BLaER1 (cell line): ENCODE results near the gene COL18A1.

Source experiments
- H3K27ac ChIP-seq: shearing (Covaris generic); formaldehyde crosslinking; 2 replicates; pipeline ENCODE4 v1.8.1; 2022
- H3K27me3 ChIP-seq: shearing (Covaris generic); formaldehyde crosslinking; 2 replicates; pipeline ENCODE4 v1.8.1; 2022
- H3K36me3 ChIP-seq: shearing (Covaris generic); formaldehyde crosslinking; 2 replicates; pipeline ENCODE4 v1.8.1; 2022
- H3K4me1 ChIP-seq: shearing (Covaris generic); formaldehyde crosslinking; 2 replicates; pipeline ENCODE4 v1.8.1; 2022
- H3K4me2 ChIP-seq: shearing (Covaris generic); formaldehyde crosslinking; 2 replicates; pipeline ENCODE4 v1.8.1; 2022
- H3K4me3 ChIP-seq: shearing (Covaris generic); formaldehyde crosslinking; 2 replicates; pipeline ENCODE4 v1.8.1; 2022
- H3K9ac ChIP-seq: shearing (Covaris generic); formaldehyde crosslinking; 2 replicates; pipeline ENCODE4 v1.8.1; 2022
- H3K9me3 ChIP-seq: shearing (Covaris generic); formaldehyde crosslinking; 2 replicates; pipeline ENCODE4 v1.8.1; 2022
- H4K20me1 ChIP-seq: shearing (Covaris generic); formaldehyde crosslinking; 2 replicates; pipeline ENCODE4 v1.8.1; 2022
- Cebpa-rat ChIP-seq: shearing (Covaris generic); IDR thresholded peaks from 2 replicates; pipeline ENCODE4 v1.8.1; 2022

Gene COL18A1

DNA sequence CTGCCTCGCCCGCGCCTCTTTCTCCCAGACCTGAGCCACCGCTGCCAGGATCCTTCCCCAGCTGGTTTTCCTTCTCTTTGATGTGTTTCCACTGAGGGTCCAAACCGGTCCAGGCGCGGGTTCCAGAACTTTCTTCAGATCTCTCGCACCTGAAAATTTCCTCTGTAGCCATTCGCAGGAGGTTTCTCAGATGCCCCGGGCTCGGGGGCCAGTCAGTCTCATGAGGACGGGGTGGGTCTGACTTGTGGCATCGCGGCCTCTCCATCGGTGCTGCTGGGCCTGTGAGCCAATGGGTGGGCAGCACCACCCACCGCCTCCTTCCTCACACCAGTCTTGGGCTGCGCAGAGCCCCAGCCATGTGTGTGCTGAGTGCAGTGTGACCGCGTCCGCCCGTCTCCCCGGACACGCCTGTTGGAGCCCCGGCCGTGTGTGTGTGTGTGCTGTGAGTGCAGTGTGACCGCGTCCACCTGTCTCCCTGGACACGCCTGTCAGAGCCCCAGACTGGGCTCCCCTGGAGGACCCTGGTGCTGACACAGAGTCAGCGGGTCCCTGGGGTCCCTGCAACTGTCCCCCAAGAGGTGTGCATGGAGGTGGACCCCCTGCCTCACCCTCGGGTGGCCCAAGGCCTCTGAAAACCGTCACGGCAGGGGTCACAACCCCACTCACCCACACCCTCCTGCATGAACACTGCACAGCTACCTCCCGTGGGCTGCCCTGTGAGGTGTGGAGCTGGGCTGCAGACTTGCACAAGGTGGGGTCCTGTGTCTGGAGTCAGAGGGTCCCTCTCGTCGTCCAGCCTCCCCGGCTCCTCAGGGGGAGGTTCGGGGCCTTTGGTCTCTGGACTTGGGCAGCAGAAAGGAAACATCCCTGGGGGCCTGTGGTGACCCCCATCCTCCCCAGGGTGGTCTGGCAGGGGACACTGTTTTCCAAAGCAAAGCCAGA, 20.2 kb downstream of the COL18A1 start:
- Histone ChIP-seq H3K4me1 (peaks cover 15% of the 10 kb centered on the region), H3K27ac (no peak overlapping the region)

DNA sequence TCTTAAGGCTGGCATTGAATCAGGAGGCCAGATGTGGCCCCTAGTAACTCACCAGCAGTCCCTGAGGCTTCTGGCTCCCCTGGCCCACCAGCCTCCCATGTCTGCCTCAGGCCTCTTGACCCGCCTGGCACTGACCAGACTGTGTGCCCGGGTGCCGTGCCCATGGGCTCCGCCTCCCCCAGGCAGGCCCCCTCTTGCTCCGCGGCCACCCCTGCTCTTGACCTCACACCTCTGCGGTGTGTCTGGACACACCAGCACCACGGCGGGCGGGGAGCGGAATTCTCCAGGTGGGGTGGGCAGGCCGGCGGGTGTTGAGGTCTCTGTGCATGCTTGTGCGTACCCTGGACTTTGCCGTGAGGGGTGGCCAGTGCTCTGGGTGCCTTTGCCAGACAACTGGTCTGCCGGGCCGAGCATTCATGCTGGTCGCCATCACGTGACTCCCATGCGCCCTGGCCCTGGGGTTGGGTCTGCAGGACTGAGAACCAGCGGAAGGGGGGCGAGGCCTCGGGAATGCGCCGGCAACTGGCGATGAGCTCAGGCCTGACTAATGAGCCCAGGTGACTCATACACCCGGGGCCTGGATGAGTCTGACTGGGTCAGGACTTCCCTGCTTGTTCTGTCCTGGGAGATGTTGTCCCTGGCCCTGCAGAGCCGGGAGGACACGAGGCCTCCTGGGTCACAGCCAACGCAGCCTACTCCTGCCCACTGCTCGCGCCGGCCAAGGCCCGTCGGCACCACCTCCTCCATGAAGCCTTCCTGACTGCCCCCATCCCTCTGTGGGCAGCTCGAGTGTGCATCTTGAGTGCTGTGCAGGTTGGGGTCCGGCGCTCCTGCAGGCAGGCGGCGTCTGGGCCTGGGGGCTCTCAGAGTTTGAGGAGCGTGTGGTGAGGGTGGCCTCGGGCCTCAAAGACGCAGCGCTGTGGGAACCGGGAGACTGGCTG, 22.6 kb downstream of the COL18A1 start:
- H3K4me2 ChIP-seq = no peak overlapping the region

More for the DNA sequence above, 20.2 kb downstream of the COL18A1 start:
- Histone ChIP-seq H3K27me3 (no peaks in the 10 kb centered on the region), H3K4me3 (no peak overlapping the region), H3K9me3 (no peaks in the 10 kb centered on the region), H3K4me2 (no peak overlapping the region), H3K36me3 (no peaks in the 10 kb centered on the region), H3K9ac (no peak overlapping the region), H4K20me1 (no peaks in the 10 kb centered on the region)
- TF ChIP-seq Cebpa-rat = no peak

DNA sequence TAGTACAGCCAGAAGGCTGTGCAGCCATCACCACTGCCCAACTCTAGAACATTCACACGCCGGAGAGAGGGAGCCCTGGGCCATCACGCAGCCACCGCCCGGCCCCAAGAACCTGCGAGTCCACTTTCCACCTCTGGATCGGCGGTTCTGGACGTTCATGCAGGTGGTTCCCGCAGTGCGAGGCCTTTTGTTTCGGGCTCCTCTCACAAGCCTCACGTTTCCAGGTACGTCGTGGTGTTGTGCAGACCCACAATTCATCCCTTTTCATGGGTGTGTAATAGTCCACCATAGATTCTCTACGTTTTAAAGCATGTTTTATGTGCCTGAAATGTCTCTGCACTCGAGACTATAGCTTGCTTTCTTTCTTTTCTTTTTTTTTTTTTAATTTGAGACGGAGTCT, 23.6 kb downstream of the COL18A1 start:
- H3K4me2 ChIP-seq = no peak overlapping the region
- H3K4me3 ChIP-seq = no peak overlapping the region
- no peak overlapping the region for H3K27ac ChIP-seq
- H4K20me1 ChIP-seq = no peaks in the 10 kb centered on the region
- no peaks in the 10 kb centered on the region for H3K36me3 ChIP-seq
- no peaks in the 10 kb centered on the region for H3K4me1 ChIP-seq
- no peaks in the 10 kb centered on the region for H3K9me3 ChIP-seq
- TF ChIP-seq Cebpa-rat = no peak
- H3K27me3 ChIP-seq = no peaks in the 10 kb centered on the region
- H3K9ac ChIP-seq = no peak overlapping the region

More for the DNA sequence above, 22.6 kb downstream of the COL18A1 start:
- Histone ChIP-seq H3K4me3 (no peak overlapping the region), H3K4me1 (no peaks in the 10 kb centered on the region), H3K9ac (no peak overlapping the region), H3K9me3 (no peaks in the 10 kb centered on the region), H4K20me1 (no peaks in the 10 kb centered on the region), H3K27ac (no peak overlapping the region), H3K27me3 (no peaks in the 10 kb centered on the region), H3K36me3 (no peaks in the 10 kb centered on the region)
- TF ChIP-seq Cebpa-rat = no peak

DNA sequence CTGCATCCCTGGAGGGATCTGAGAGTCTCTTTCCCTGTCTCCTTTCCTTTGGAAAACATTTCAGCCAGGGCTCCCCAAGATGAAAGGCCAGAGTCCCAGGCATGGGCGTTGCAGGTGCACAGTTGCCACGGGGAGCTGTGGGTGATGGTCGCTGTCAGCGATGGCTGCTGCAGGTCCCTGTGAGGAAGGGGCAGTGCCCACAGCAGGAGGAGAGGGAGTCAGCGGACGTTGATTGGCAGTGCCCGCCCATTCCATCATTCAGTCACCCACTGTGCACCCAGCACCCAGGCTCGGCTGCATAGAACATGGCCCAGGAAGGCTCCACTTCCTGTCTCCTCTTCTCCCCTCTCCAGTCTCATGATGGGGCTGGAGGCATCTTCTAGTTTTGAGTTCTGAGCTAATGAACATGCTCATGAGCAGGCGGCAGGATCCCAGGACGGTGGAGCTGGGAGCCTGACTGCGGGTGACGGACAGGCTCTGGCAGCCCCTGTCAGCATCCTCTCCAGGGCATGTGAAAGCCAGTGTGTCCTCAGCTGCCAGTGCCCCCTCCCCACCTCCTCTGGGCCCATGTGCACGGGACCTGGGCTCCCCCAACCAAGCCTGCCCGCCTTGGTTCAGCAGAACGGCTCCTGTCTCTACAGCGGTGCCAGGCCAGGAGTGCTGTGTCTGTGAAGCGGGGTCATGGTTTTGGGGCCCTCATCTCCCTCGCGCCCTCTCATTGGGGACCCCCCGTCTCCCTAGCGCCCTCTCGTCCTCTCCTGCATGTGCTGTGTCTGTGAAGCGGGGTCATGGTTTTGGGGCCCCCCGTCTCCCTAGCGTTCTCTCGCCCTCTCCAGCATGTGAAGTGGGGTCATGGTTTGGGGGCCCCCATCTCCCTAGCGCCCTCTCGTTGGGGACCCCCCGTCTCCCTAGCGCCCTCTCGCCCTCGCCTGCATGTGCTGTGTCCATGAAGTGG, 24.5 kb downstream of the COL18A1 start:
- H3K27me3 ChIP-seq = no peaks in the 10 kb centered on the region
- no peak overlapping the region for H3K4me2 ChIP-seq
- H3K27ac ChIP-seq = no peak overlapping the region
- no peaks in the 10 kb centered on the region for H4K20me1 ChIP-seq
- TF ChIP-seq Cebpa-rat = no peak
- H3K4me3 ChIP-seq = no peak overlapping the region
- peaks cover 6% of the 10 kb centered on the region for H3K4me1 ChIP-seq
- H3K9me3 ChIP-seq = no peaks in the 10 kb centered on the region
- no peaks in the 10 kb centered on the region for H3K36me3 ChIP-seq
- H3K9ac ChIP-seq = no peak overlapping the region

DNA sequence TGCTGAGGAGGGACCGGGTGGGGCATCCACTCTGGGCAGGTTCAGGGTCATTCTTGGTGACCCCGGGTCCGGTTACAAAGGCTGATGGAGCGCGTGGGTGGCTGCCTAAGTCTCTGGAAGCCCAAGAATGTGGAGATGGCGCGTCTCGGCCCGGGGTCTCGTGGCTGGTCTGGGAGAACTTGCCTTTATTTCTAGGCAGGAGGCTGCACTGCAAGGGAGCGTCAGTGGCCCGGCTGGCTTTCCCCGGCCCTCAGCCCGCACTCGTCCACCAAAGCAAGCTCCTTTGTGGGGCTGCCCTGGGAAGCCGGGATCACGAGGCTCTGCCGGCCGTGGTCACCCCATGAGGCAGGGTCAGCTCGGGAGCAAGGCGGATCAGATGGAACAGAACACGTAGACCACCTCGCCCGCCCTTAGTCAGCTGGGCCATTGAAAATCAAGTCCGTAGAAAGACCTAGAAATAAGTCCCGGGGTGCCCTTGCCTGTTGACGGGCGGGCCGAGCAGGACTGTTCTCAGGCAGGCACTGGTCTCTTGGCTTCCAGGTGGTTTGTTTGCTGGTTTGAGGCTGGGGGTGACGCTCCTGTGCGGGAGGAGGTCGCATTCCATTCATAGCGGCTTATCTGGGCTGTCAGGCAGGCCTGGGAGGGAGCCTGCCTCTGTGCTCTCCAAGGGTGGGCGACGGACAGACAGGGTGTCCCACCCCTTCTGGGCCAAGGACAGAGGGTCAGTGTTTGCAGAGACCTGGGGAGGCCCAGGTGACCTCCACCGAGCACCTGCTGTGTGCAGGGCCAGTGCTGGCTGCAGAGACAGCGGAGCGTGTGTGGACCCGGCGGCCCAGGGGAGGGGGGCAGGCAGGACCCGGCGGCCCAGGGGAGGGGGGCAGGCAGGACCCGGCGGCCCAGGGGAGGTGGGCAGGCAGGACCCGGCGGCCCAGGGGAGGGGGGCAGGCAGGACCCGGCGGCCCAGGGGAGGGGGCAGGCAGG, 25.8 kb downstream of the COL18A1 start:
- no peak for TF ChIP-seq Cebpa-rat
- no peak overlapping the region for H3K9ac ChIP-seq
- no peaks in the 10 kb centered on the region for H4K20me1 ChIP-seq
- H3K27me3 ChIP-seq = no peaks in the 10 kb centered on the region
- no peak overlapping the region for H3K27ac ChIP-seq
- peaks cover 18% of the 10 kb centered on the region for H3K4me1 ChIP-seq
- no peaks in the 10 kb centered on the region for H3K36me3 ChIP-seq
- no peaks in the 10 kb centered on the region for H3K9me3 ChIP-seq
- H3K4me3 ChIP-seq = no peak overlapping the region
- no peak overlapping the region for H3K4me2 ChIP-seq

DNA sequence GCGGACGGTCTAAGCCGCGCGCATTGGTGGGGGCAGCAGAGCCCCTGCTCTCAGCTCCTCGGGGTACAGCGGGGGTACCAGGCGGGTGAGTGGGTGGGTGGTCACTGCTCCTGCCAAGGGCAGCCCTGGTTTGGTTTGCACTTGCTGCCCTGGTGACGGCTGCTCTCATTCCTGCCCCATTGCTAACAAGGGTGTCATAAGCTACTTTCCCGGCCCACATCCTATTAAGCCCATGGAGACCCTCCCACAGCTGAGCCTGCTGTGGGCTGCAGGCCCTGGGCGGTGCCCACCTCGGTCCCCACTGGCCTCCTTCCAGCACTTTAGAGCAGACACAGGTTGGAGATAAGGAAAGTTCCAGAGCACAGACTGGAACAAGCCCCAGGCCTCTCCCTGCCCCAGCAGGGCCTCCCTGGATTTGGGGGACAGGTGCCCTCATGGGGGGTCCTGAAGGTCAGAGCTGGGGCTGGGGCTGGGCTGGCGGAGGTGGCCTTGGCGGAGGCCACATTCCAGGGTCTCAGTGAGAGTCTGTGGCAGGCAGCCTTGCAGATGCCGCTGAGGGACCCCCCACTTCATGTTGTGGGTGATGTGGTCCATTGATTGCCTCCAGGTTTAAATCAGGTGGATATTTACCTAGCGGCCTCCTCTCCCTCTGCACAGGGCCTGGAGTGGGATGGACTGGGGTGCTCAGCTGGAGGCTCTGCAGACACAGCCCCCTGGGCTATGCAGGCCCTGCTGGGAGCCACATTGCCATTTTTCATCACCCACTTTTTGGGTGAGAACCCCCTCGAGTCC, 27.0 kb downstream of the COL18A1 start:
- Histone ChIP-seq H3K4me1 (peaks cover 30% of the 10 kb centered on the region), H3K4me2 (no peak overlapping the region)

DNA sequence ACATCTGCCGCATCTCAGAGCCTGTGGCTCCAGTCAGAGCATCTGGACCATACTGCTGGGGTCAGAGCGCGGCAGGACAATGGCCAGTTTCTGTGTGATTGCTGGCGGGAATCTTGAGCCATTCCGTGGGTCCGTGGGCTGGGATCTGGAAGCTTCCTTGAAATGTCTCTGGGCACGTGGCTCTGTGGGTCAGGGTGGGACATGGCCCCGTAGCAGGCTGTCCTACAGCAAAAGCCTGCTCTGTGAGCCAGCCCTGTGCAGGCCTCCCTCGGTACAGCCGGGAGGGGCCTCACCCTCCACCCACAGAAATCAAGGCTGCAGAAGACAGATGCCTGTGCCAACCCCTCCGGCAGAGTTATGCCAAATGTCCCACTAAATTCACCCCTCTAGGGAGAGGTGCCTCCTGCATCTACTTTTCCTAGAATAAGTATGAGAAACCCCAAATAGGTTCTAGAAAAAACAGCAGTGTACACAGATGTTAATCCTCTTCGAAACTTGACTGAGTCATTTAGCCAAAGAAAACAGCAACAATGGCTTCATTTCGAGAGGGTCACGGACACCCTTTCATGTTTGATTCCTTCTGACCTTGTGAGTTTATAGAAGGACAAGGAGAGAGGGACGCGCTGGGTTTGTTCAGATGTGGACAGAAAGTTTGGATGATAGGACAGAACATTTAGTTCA, 27.8 kb downstream of the COL18A1 start:
- no peaks in the 10 kb centered on the region for H4K20me1 ChIP-seq

More for the DNA sequence above, 27.0 kb downstream of the COL18A1 start:
- Histone ChIP-seq H3K27ac (no peak overlapping the region), H3K9me3 (no peaks in the 10 kb centered on the region), H3K36me3 (no peaks in the 10 kb centered on the region), H3K27me3 (no peaks in the 10 kb centered on the region), H3K9ac (no peak overlapping the region), H4K20me1 (no peaks in the 10 kb centered on the region), H3K4me3 (no peak overlapping the region)
- TF ChIP-seq Cebpa-rat = no peak

More for the DNA sequence above, 27.8 kb downstream of the COL18A1 start:
- Histone ChIP-seq H3K4me3 (no peak overlapping the region), H3K27ac (no peak overlapping the region), H3K9me3 (no peaks in the 10 kb centered on the region), H3K27me3 (no peaks in the 10 kb centered on the region), H3K4me2 (no peak overlapping the region), H3K4me1 (peaks cover 31% of the 10 kb centered on the region), H3K9ac (no peak overlapping the region), H3K36me3 (no peaks in the 10 kb centered on the region)
- TF ChIP-seq Cebpa-rat = no peak
